ENCODE measurements around the gene ZNF223.

Gene ZNF223

GRCh38 chr19:44019498-44019897 lies 32.3 kb upstream of the ZNF223 start:
- H3K9me3 ChIP-seq (replicated peaks in 1 of 11): peaks cover 37 to 78% (median 60%) of the 10 kb centered on the region in 11 experiments

GRCh38 chr19:44021221-44021620 lies 30.6 kb upstream of the ZNF223 start:
- Histone ChIP-seq H4K20me1 (no peaks in the 10 kb centered on the region), H3K4me2 (no peak overlapping the region), H3K4me1 (peaks cover 0 to 15% (median 7%) of the 10 kb centered on the region in 10 experiments; a peak in 8 of 20 replicates), H3K36me3 (0 out of 22 replicates have a peak, but pooled peaks cover 0 to under 1% (median 0%) of the 10 kb centered on the region in 11 experiments), H3K27ac (no peak overlapping the region), H3K27me3 (peaks cover 0 to 12% (median 0%) of the 10 kb centered on the region in 11 experiments; a peak in 2 of 22 replicates), H3K9ac (no peak overlapping the region), H3K4me3 (no peak overlapping the region), H3K9me3 (replicated peaks in 1 of 11) (peaks cover 37 to 78% (median 55%) of the 10 kb centered on the region in 11 experiments)
- TF ChIP-seq Cebpa-rat (IDR thresholded peaks at IDR 0.05): no peak

More at GRCh38 chr19:44019498-44019897, 32.3 kb upstream of the ZNF223 start:
- Histone ChIP-seq H4K20me1 (no peaks in the 10 kb centered on the region), H3K36me3 (peaks cover 0 to 4% (median 0%) of the 10 kb centered on the region in 11 experiments; a peak in 2 of 22 replicates), H3K4me3 (no peak overlapping the region), H3K27ac (no peak overlapping the region), H3K4me1 (peaks cover 0 to 3% (median 0%) of the 10 kb centered on the region in 10 experiments; a peak in 1 of 20 replicates), H3K9ac (no peak overlapping the region), H3K27me3 (no peaks in the 10 kb centered on the region), H3K4me2 (no peak overlapping the region)
- no peak for TF ChIP-seq Cebpa-rat (IDR thresholded peaks at IDR 0.05)

- no peak for TF ChIP-seq Cebpa-rat (IDR thresholded peaks at IDR 0.05)
- H3K27me3 ChIP-seq: peaks cover 0 to 12% (median 0%) of the 10 kb centered on the region in 11 experiments; a peak in 2 of 22 replicates
- peak overlapping the region; percentile 64 to 87 (median 79) for H3K4me2 ChIP-seq
Observed at GRCh38 chr19:44024900-44025216, 27.0 kb upstream of the ZNF223 start.

GRCh38 chr19:44025217-44025936 lies 26.5 kb upstream of the ZNF223 start, which contains the start of gene ZNF222:
TSS of gene ZNF222 (plus strand) at chr19:44025379. CDS start at chr19:44025437, 58 bp downstream.
- Histone ChIP-seq H3K4me3 (peak within 1 kb of the TSS; percentile 66 to 80 (median 72)), H3K36me3 (peaks cover 28 to 42% (median 37%) of the 10 kb centered on the region in 11 experiments), H4K20me1 (no peaks in the 10 kb centered on the region), H3K9ac (peak within 1 kb of the TSS; percentile 54 to 81 (median 79)), H3K4me2 (peak within 1 kb of the TSS; percentile 64 to 87 (median 79)), H3K27me3 (peaks cover 0 to 12% (median 0%) of the 10 kb centered on the region in 11 experiments; a peak in 2 of 22 replicates), H3K9me3 (replicated peaks in 1 of 11) (peaks cover 61 to 80% (median 68%) of the 10 kb centered on the region in 11 experiments), H3K4me1 (peaks cover 0 to 15% (median 7%) of the 10 kb centered on the region in 10 experiments; a peak in 8 of 20 replicates), H3K27ac (peak within 1 kb of the TSS; percentile 45 to 76 (median 73); a peak in 21 of 22 replicates)
- no peak for TF ChIP-seq Cebpa-rat (IDR thresholded peaks at IDR 0.05)

More at GRCh38 chr19:44024900-44025216, 27.0 kb upstream of the ZNF223 start:
- Histone ChIP-seq H3K4me3 (peak overlapping the region; percentile 66 to 80 (median 72)), H3K36me3 (peaks cover 23 to 37% (median 32%) of the 10 kb centered on the region in 11 experiments), H3K4me1 (peaks cover 0 to 15% (median 7%) of the 10 kb centered on the region in 10 experiments; a peak in 8 of 20 replicates), H4K20me1 (no peaks in the 10 kb centered on the region), H3K27ac (peak overlapping the region in 8 of 11 experiments; percentile 55 to 76 (median 74); a peak in 11 of 22 replicates), H3K9ac (peak overlapping the region; percentile 54 to 81 (median 79); a peak in 16 of 22 replicates), H3K9me3 (replicated peaks in 1 of 11) (peaks cover 56 to 78% (median 68%) of the 10 kb centered on the region in 11 experiments)

- 0 out of 20 replicates have a peak overlapping the region, but pooled peaks of 1 of the 10 experiments have one; percentile 72 for H3K4me3 ChIP-seq
- peaks cover 40 to 54% (median 50%) of the 10 kb centered on the region in 11 experiments for H3K36me3 ChIP-seq
- H3K4me2 ChIP-seq: 0 out of 22 replicates have a peak overlapping the region, but pooled peaks of 1 of the 11 experiments have one; percentile 83
- H4K20me1 ChIP-seq: no peaks in the 10 kb centered on the region
- H3K9ac ChIP-seq: no peak overlapping the region
- peaks cover 0 to 12% (median 0%) of the 10 kb centered on the region in 11 experiments; a peak in 2 of 22 replicates for H3K27me3 ChIP-seq
- no peak for TF ChIP-seq Cebpa-rat (IDR thresholded peaks at IDR 0.05)
- H3K27ac ChIP-seq: no peak overlapping the region
- peaks cover 69 to 87% (median 75%) of the 10 kb centered on the region in 11 experiments for H3K9me3 ChIP-seq (replicated peaks in 1 of 11)
- peaks cover 0 to 15% (median 7%) of the 10 kb centered on the region in 10 experiments; a peak in 8 of 20 replicates for H3K4me1 ChIP-seq
Observed at GRCh38 chr19:44026622-44027021, 25.2 kb upstream of the ZNF223 start.

DNA sequence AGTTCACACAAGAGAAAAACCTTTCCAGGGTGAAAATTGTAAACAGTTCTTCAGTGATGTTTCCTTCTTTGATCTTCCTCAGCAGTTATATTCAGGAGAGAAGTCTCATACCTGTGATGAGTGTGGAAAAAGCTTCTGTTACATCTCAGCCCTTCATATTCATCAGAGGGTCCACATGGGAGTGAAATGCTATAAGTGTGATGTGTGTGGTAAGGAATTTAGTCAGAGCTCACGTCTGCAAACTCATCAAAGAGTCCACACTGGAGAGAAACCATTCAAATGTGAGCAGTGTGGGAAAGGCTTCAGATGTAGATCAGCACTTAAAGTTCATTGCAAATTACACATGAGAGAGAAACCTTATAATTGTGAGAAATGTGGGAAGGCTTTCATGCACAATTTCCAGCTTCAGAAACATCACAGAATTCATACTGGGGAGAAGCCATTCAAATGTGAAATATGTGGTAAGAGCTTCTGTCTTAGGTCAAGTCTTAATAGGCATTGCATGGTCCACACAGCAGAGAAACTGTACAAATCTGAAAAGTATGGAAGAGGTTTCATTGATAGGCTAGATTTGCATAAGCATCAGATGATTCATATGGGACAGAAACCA lies 19.7 kb upstream of the ZNF223 start:
- peaks cover 58 to 74% (median 69%) of the 10 kb centered on the region in 11 experiments for H3K36me3 ChIP-seq
- H3K27me3 ChIP-seq: no peaks in the 10 kb centered on the region
- H3K9ac ChIP-seq: no peak overlapping the region
- peak overlapping the region in 9 of 10 experiments; percentile 9 to 44 (median 18); a peak in 9 of 20 replicates for H3K4me3 ChIP-seq
- no peak for TF ChIP-seq Cebpa-rat (IDR thresholded peaks at IDR 0.05)
- peaks cover 97 to 100% (median 99%) of the 10 kb centered on the region in 11 experiments for H3K9me3 ChIP-seq (replicated peaks in 1 of 11)
- no peak overlapping the region for H3K27ac ChIP-seq
- H3K4me1 ChIP-seq: no peaks in the 10 kb centered on the region
- no peaks in the 10 kb centered on the region for H4K20me1 ChIP-seq
- H3K4me2 ChIP-seq: no peak overlapping the region

- Histone ChIP-seq H3K27me3 (no peaks in the 10 kb centered on the region), H3K9ac (no peak overlapping the region), H3K36me3 (no peaks in the 10 kb centered on the region), H3K4me1 (no peaks in the 10 kb centered on the region), H3K9me3 (replicated peaks in 1 of 11) (peaks cover 15 to 61% (median 26%) of the 10 kb centered on the region in 11 experiments), H4K20me1 (no peaks in the 10 kb centered on the region), H3K27ac (no peak overlapping the region), H3K4me3 (no peak overlapping the region), H3K4me2 (no peak overlapping the region)
- no peak for TF ChIP-seq Cebpa-rat (IDR thresholded peaks at IDR 0.05)
Observed at GRCh38 chr19:44042147-44042546, 9.7 kb upstream of the ZNF223 start.

DNA sequence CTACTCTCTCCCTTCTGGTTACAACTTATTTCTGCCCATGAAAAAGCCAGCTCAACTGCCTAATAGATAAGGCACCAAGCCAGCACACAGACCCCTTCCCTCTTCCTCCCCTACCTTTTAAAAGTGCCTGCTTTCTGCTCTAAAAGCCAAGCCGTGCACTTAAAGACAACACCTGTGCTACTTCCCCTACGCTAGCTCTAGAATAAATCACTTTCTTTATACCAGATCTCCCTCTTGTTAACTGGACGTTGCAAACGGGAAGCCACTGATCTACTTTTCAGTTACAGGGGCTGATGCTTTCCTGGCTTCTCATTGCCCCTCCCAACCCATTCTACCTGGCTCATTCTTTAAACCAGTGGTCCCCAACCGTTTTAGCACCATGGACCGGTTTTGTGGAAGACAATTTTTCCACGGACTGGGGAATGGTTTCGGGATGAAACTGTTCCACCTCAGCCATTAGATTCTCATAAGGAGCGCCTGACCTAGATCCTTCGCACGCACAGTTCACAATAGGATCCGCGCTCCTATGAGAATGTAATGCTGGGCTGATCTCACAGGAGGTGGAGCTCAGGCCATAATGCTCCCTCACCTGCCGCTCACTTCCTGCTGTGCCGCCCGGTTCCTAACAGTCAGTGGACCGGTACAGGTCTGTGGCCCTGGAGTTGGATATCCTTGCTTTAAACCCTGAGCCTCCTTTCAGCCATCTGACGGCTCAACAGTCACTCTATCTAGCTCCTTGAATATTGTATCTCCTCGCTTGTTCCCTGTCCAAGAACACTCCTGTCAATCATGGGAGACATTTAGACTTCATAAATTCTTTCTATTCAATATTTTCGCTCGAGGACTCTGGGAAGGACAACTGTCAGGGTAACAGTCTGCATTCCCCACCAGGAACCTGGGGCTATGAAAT lies 841 bp upstream of the ZNF223 start:
- Histone ChIP-seq H4K20me1 (no peaks in the 10 kb centered on the region), H3K27me3 (no peaks in the 10 kb centered on the region; a peak in 1 of 22 replicates), H3K27ac (peak overlapping the region in 4 of 11 experiments; percentile 10 to 75 (median 72); a peak in 5 of 22 replicates), H3K36me3 (peaks cover 13 to 25% (median 15%) of the 10 kb centered on the region in 11 experiments; a peak in 20 of 22 replicates), H3K4me3 (peak overlapping the region; percentile 68 to 90 (median 74)), H3K9ac (peak overlapping the region in 9 of 11 experiments; percentile 66 to 84 (median 76); a peak in 14 of 22 replicates), H3K4me2 (peak overlapping the region; percentile 63 to 95 (median 78)), H3K4me1 (peaks cover 0 to 11% (median 7%) of the 10 kb centered on the region in 10 experiments; a peak in 11 of 20 replicates), H3K9me3 (replicated peaks in 1 of 11) (peaks cover 15 to 49% (median 26%) of the 10 kb centered on the region in 11 experiments; a peak in 20 of 22 replicates)
- TF ChIP-seq Cebpa-rat (IDR thresholded peaks at IDR 0.05): no peak

Measured in BLaER1 treated with 17β-estradiol and CSF1 and Interleukin-3, amounts not matched to agents 10 nM and 100 nM (cell line).